Activated CD4-positive, alpha-beta T cell treated with anti-CD3 and anti-CD28 coated beads for 36 hours (primary cell): ENCODE results near the gene OPN4. TPM values are rescaled to one million over a fixed set of nuclear protein-coding genes. Genes with fewer than 3 reads are reported as not detected.

ENCODE experiments used
- ATAC-seq: fragments of 200-7000 bp; cut with Tn5 transposase; one replicate; pipeline ENCODE4 v1.10.0; 2021; ENCODE audit warnings: mild to moderate bottlenecking, moderate library complexity
- CTCF ChIA-PET: fragments of 350-600 bp; sonication (Branson Sonifier 250); formaldehyde crosslinking; loops from one replicate; lab custom pipeline; 2021; ENCODE audit warnings: antibody characterized with exemption; lab: Charles Lee
- POLR2A ChIA-PET: fragments of 350-600 bp; sonication (Branson Sonifier 250); formaldehyde crosslinking; loops from one replicate; lab custom pipeline; 2021; ENCODE audit warnings: antibody characterized with exemption, inconsistent platforms; lab: Charles Lee
- DNase-seq: peaks from one replicate; pipeline ENCODE4 v3.0.0-alpha.2; 2020
- H3K27ac Mint-ChIP-seq: one replicate; pipeline ENCODE4 v1.8.0; 2021; ENCODE audit warnings: mixed read lengths
- H3K27me3 Mint-ChIP-seq: one replicate; pipeline ENCODE4 v1.8.0; 2021; ENCODE audit warnings: mixed read lengths
- H3K36me3 Mint-ChIP-seq: one replicate; pipeline ENCODE4 v1.8.0; 2021; ENCODE audit warnings: low read depth, mixed read lengths
- H3K4me1 Mint-ChIP-seq: one replicate; pipeline ENCODE4 v1.8.0; 2021; ENCODE audit warnings: mixed read lengths
- H3K4me3 Mint-ChIP-seq: one replicate; pipeline ENCODE4 v1.8.0; 2021; ENCODE audit warnings: mild to moderate bottlenecking, moderate library complexity, mixed read lengths
- H3K9me3 Mint-ChIP-seq: one replicate; pipeline ENCODE4 v1.8.0; 2021; ENCODE audit warnings: low read depth, mixed read lengths
- intact Hi-C, 2 experiments: fragments of 100-400 bp; cut with DNase I in 1 of 2; cut with micrococcal nuclease in 1 of 2; formaldehyde crosslinking; loops; one replicate each; pipeline versions ENCODE4 v1.14.2 to v1.15.1; 2022 to 2024; cut with DNase I, micrococcal nuclease
- total RNA-seq, 2 experiments: library from RNA; stranded (reverse); gene quantifications; one replicate each; pipeline ENCODE4 v1.2.3, GENCODE V29; 2021

Gene OPN4
- total RNA-seq, 2 experiments from 2014 or later, result not detected

- CTCF ChIA-PET, result no interaction called here
These were observed 5.5 kb upstream of the OPN4 start for GRCh38 chr10:86648704-86649427.

DNA sequence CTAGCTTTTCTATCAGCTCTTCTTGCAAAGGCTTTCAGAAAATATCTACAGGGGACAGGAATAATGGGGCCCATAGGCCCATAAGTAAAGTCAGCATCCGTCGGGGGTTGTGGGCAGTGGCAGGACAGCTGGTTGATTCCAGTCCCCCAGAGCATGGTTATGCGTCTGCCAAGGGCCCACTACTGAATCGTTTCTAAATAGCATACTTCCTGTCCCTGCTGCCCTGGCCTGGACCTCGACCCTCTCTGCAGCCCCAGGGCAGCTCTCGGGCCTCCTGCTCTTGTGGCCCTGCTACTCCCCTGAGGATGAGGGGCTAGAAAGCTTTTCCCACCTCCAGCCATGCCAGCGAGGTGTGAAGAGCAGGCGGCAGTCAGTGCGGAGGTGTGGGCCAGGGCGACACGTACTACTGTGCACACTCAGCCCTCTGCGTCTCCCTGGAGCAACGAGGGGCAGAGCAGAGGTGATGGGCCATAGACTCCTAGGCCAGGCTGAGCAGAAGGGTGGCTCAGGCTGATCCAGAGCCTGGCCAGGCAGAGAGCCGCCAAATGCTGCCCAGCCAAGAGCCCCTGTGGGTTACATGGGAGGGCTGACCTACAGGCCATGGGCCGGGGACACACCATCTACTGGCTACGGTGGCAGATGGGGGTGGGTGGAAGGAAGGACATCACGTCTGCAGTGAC, 4.7 kb upstream of the OPN4 start:
- no peaks in the 10 kb centered on the region for H3K9me3 Mint-ChIP-seq
- ChIA-PET CTCF (no interaction called here), POLR2A (no interaction called here)
- no peak for ATAC-seq
- no peaks in the 10 kb centered on the region for H3K27me3 Mint-ChIP-seq
- no peak overlapping the region for H3K27ac Mint-ChIP-seq
- H3K4me1 Mint-ChIP-seq, result peaks cover under 1% of the 10 kb centered on the region
- DNase-seq, result peak; percentile 2
- no peaks in the 10 kb centered on the region for H3K36me3 Mint-ChIP-seq
- intact Hi-C loops, result no loop called here
- H3K4me3 Mint-ChIP-seq, result no peak overlapping the region

More at GRCh38 chr10:86648704-86649427, 5.5 kb upstream of the OPN4 start:
- POLR2A ChIA-PET, result no interaction called here
- no peak for DNase-seq
- Mint-ChIP-seq H3K36me3 (no peaks in the 10 kb centered on the region), H3K27ac (no peak overlapping the region), H3K9me3 (no peaks in the 10 kb centered on the region), H3K27me3 (no peaks in the 10 kb centered on the region), H3K4me3 (no peak overlapping the region), H3K4me1 (peaks cover 5% of the 10 kb centered on the region)
- ATAC-seq, result no peak
- intact Hi-C loops, result no loop called here

DNA sequence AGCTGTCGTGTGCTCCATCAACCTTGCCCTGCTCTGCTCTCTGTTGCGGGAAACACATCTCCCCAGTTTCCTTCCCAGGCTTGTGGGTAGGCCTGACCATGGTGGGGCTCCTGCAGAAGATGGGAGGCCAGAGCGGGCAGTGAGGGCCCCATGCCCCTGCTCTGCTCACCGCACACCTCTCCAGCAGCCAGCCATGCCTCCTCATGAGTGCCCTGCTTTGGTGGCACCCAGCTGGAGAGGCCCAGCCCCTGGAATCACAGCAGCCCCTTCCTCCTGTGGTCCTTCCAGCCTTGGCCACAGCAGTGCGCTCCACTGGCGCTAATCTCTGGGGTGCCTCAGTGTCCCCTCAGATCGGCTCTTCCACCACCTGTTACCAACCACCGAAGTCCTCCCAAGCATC, 4.2 kb upstream of the OPN4 start:
- ATAC-seq, result no peak
- no peaks in the 10 kb centered on the region for H3K4me1 Mint-ChIP-seq
- CTCF ChIA-PET, result no interaction called here

DNA sequence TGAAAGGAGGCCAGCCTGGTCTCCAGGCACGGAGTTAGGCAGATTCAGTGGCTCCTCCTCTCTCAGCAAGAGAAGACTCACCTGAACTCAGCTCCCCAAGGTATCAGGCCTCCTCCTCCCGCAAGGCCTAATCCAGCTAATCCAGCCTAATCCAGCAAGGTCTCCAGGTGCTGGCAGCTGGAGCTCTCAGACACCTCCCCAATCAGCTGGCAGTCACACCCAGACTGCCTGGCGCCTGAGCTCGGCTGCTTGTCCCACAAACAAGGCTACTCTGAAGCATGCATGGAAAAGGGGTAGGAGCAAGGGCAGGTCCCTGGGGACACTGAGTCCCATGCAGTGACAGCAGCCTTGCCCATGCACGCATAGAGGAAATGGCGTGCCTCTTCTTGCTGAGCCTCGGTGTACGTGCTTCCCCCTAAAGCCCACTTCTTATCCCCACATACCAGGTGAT, 3.3 kb upstream of the OPN4 start:
- POLR2A ChIA-PET, result no interaction called here

More for the DNA sequence above, 4.2 kb upstream of the OPN4 start:
- POLR2A ChIA-PET, result no interaction called here
- H3K27ac Mint-ChIP-seq, result no peak overlapping the region
- H3K36me3 Mint-ChIP-seq, result no peaks in the 10 kb centered on the region
- no peaks in the 10 kb centered on the region for H3K9me3 Mint-ChIP-seq
- H3K4me3 Mint-ChIP-seq, result no peak overlapping the region
- peak; percentile 2 for DNase-seq
- no peaks in the 10 kb centered on the region for H3K27me3 Mint-ChIP-seq
- intact Hi-C loops, result no loop called here

DNA sequence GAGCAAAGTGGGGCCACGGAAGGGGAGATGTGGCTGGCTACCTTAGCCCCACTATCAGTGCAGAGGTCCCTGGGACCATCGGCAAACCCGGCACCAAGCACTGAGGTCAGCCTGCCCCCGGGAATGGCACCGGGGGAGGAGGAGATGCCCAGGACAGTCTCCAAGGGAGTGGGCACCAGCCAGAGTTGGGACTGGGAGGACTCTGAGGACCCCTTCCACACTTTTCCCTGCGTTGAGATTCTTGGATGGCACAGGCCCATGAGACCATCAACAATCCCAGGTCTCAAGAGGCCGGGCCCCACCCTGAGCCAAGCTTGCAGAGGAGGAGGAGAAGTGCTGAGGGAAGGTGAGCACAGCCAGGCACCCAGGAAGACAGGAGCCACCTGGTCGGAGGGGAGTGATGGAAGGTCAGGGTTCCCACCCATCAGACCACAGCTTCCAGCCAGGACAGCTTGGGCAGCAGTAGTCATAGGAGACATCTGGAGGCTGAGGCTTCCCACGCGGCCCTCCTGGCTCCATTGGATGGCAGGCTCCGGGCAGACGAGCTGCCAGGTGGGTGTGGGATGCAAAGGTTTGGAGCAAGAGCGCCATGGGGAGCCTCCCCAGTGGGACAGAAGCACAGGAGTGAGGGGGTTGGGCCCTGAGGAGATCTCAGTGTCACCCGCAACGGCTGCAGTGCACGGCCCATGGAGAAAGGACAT, 2.6 kb upstream of the OPN4 start:
- Mint-ChIP-seq H3K27me3 (no peaks in the 10 kb centered on the region), H3K27ac (no peak overlapping the region), H3K36me3 (no peaks in the 10 kb centered on the region), H3K4me1 (no peaks in the 10 kb centered on the region), H3K9me3 (no peaks in the 10 kb centered on the region), H3K4me3 (no peak overlapping the region)
- ATAC-seq, result no peak
- POLR2A ChIA-PET, result interaction anchor here (0.6 kb wide), 1 partner anchor 1943 kb away, joined by 3 read pairs; no protein-coding TSS in a partner anchor
- CTCF ChIA-PET, result no interaction called here
- peak; percentile 2 for DNase-seq
- intact Hi-C loops, result no loop called here

More for the DNA sequence above, 3.3 kb upstream of the OPN4 start:
- Mint-ChIP-seq H3K27ac (no peak overlapping the region), H3K4me3 (no peak overlapping the region), H3K4me1 (no peaks in the 10 kb centered on the region), H3K27me3 (no peaks in the 10 kb centered on the region), H3K9me3 (no peaks in the 10 kb centered on the region), H3K36me3 (no peaks in the 10 kb centered on the region)
- CTCF ChIA-PET, result no interaction called here
- DNase-seq (peak; percentile 2), ATAC-seq (no peak)
- intact Hi-C loops, result no loop called here

DNA sequence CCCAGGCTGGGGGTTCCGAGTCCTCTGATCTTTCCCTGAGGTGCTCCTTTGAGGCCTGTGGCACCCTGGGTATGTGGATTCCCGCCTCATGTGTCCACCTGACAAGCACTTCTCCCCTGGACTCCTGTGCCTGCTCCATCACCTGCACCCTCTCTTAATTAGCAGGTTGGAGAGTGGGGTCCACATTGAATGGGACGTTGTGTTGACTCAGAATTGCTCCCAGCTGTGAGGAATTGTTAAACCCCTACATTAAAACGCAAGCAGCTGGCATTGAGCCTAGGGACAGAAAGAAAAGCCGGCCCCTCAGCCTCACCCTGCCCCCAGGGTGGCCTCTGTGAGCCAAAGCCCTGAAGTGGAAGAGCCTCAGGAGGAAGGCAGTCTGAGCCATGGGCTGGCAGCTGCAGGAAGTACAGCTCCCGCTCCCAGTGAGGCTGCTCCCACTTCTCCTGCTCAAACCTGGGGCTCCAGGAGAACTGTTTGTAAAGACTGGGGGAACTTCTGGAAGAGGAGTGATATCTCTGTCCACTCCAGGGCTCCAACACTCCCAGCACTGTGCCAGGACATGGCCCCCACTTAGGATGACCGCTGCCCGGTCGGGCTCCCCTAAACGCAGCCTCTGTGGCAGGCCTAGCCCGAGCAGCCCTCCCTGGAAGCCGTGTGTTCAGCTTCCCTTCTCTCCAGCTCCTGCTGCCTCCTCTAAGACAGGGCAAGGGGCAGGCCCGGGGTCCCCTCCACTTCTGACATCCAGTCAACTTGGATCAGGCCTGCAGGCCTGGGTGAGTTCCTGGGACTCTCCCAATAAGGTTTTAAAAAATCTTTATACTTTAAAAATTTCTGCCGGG, 1.8 kb upstream of the OPN4 start:
- CTCF ChIA-PET, result interaction anchor here (1.4 kb wide), 1 partner anchor 8 kb away, joined by 3 read pairs; no protein-coding TSS in a partner anchor
- DNase-seq (no peak), ATAC-seq (no peak)
- H3K27me3 Mint-ChIP-seq, result no peaks in the 10 kb centered on the region
- H3K36me3 Mint-ChIP-seq, result no peaks in the 10 kb centered on the region
- H3K9me3 Mint-ChIP-seq, result no peaks in the 10 kb centered on the region
- H3K27ac Mint-ChIP-seq, result no peak overlapping the region
- no peak overlapping the region for H3K4me3 Mint-ChIP-seq
- intact Hi-C loops, result no loop called here
- POLR2A ChIA-PET, result interaction anchor here (0.6 kb wide), 1 partner anchor 1943 kb away, joined by 3 read pairs; no protein-coding TSS in a partner anchor
- no peaks in the 10 kb centered on the region for H3K4me1 Mint-ChIP-seq

DNA sequence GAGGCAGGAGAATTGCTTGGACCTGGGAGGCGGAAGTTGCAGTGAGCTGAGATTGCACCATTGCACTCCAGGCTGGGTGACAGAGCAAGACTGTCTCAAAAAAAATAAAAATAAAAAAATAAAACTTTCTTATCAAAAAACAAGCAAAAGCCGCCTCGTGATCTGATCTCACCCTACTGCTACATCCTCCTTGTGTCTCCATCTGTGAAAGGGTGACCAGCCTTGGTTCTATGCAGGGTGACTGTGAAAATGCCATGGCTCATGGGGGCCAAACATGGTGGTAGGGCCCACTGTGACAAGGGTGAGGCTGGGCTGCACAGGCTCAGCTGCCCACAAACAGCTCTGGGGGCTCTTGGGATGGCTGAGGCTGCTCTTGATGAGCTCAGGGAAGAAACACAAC, 968 bp upstream of the OPN4 start:
- H3K27me3 Mint-ChIP-seq, result no peaks in the 10 kb centered on the region
- H3K4me1 Mint-ChIP-seq, result no peaks in the 10 kb centered on the region
- no peak overlapping the region for H3K27ac Mint-ChIP-seq
- no peak for ATAC-seq
- no peaks in the 10 kb centered on the region for H3K36me3 Mint-ChIP-seq
- H3K4me3 Mint-ChIP-seq, result no peak overlapping the region
- H3K9me3 Mint-ChIP-seq, result no peaks in the 10 kb centered on the region
- ChIA-PET CTCF (interaction anchor here (1.4 kb wide), 1 partner anchor 9 kb away, joined by 3 read pairs; no protein-coding TSS in a partner anchor), POLR2A (no interaction called here)
- no peak for DNase-seq
- intact Hi-C loops, result no loop called here

DNA sequence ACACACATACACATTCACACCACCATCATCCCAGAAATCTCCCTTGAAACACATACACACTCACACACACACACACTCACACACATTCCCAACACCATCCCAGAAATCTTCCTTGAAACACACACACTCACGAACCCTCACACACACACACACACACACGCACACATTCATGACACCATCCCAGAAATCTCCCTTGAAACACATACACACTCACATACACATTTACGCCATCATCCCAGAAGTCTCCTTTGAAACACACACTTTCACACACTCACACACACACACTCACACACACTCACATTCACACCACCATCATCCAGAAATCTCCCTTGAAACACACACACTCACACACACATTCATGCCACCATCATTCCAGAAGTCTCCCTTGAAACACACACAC, 360 bp upstream of the OPN4 start:
- H3K27me3 Mint-ChIP-seq, result no peaks in the 10 kb centered on the region
- H3K36me3 Mint-ChIP-seq, result no peaks in the 10 kb centered on the region
- no peaks in the 10 kb centered on the region for H3K4me1 Mint-ChIP-seq
- POLR2A ChIA-PET, result no interaction called here
- no peak overlapping the region for H3K27ac Mint-ChIP-seq
- CTCF ChIA-PET, result interaction anchor here (1.4 kb wide), 1 partner anchor 10 kb away, joined by 3 read pairs; no protein-coding TSS in a partner anchor
- intact Hi-C loops, result no loop called here
- H3K4me3 Mint-ChIP-seq, result no peak overlapping the region
- no peaks in the 10 kb centered on the region for H3K9me3 Mint-ChIP-seq
- ATAC-seq (no peak), DNase-seq (no peak)

DNA sequence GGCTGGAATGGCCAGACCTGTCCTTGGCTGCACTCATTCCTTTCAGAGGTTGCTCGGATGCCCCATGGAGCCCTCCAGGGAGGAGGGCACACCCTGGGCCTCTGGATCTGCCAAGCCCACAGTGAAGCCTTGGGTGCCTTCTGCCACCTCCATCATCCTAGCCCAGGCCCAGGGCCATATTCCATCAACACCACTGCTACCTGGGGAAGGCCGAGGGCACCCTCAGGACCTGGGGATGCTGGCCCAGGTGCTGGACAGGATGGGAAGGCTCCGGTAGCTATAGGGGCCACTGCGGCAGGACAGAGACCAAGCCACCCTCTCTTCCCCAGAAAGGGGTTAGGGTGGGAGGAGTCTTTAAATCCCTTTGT, 810 bp downstream of the OPN4 start:
- ATAC-seq (no peak), DNase-seq (no peak)
- Mint-ChIP-seq H3K27me3 (no peaks in the 10 kb centered on the region), H3K27ac (no peak overlapping the region), H3K9me3 (no peaks in the 10 kb centered on the region), H3K4me1 (no peaks in the 10 kb centered on the region), H3K4me3 (no peak overlapping the region), H3K36me3 (no peaks in the 10 kb centered on the region)
- ChIA-PET POLR2A (no interaction called here), CTCF (no interaction called here)
- intact Hi-C loops, result no loop called here

GRCh38 chr10:86655596-86655995, 1.2 kb downstream of the OPN4 start:
- POLR2A ChIA-PET, result no interaction called here
- H3K4me1 Mint-ChIP-seq, result no peaks in the 10 kb centered on the region
- no peaks in the 10 kb centered on the region for H3K27me3 Mint-ChIP-seq
- H3K27ac Mint-ChIP-seq, result no peak overlapping the region
- ATAC-seq (no peak), DNase-seq (no peak)
- no peak overlapping the region for H3K4me3 Mint-ChIP-seq
- CTCF ChIA-PET, result no interaction called here
- no peaks in the 10 kb centered on the region for H3K9me3 Mint-ChIP-seq
- H3K36me3 Mint-ChIP-seq, result no peaks in the 10 kb centered on the region
- intact Hi-C loops, result no loop called here

- POLR2A ChIA-PET, result no interaction called here
- Mint-ChIP-seq H3K4me1 (no peaks in the 10 kb centered on the region), H3K9me3 (no peaks in the 10 kb centered on the region), H3K4me3 (no peak overlapping the region), H3K27me3 (no peaks in the 10 kb centered on the region), H3K36me3 (no peaks in the 10 kb centered on the region), H3K27ac (no peak overlapping the region)
- no peak for ATAC-seq
- CTCF ChIA-PET, result no interaction called here
- DNase-seq, result no peak
- intact Hi-C loops, result no loop called here
These were observed 2.7 kb downstream of the OPN4 start for GRCh38 chr10:86657011-86657395.
